ENCODE data around the gene CAMK2B.
A peak's percentile ranks its signal among the peaks of the same experiment; 100 is the strongest.

CAMK2B gene

GRCh38 chr7:44272456-44272855 is 52.9 kb downstream of the CAMK2B start:
- DNase-seq: no peak

- DNase-seq: no peak
Observed at GRCh38 chr7:44269943-44270493, 55.4 kb downstream of the CAMK2B start.

GRCh38 chr7:44269417-44269816 is 56.0 kb downstream of the CAMK2B start:
- no peak for DNase-seq

GRCh38 chr7:44268671-44269070 is 56.7 kb downstream of the CAMK2B start:
- no peak for DNase-seq

- no peak for DNase-seq
Observed at GRCh38 chr7:44267719-44268421, 57.5 kb downstream of the CAMK2B start.

GRCh38 chr7:44267178-44267577 is 58.2 kb downstream of the CAMK2B start:
- DNase-seq: no peak

- DNase-seq: no peak
Observed at GRCh38 chr7:44266526-44266925, 58.9 kb downstream of the CAMK2B start.

- no peak for DNase-seq
Observed at GRCh38 chr7:44265728-44266127, 59.7 kb downstream of the CAMK2B start.

- no peak for DNase-seq
Observed at GRCh38 chr7:44264221-44264931, 61.0 kb downstream of the CAMK2B start.

GRCh38 chr7:44263326-44264082 is 61.9 kb downstream of the CAMK2B start:
- DNase-seq: no peak

- DNase-seq: no peak
Observed at GRCh38 chr7:44262031-44262430, 63.4 kb downstream of the CAMK2B start.

- no peak for DNase-seq
Observed at GRCh38 chr7:44261240-44261639, 64.2 kb downstream of the CAMK2B start.

GRCh38 chr7:44259547-44260457 is 65.6 kb downstream of the CAMK2B start:
- DNase-seq: no peak

- DNase-seq: no peak
Observed at GRCh38 chr7:44258865-44259546, 66.4 kb downstream of the CAMK2B start.

- DNase-seq: no peak
Observed at GRCh38 chr7:44258423-44258760, 67.0 kb downstream of the CAMK2B start.

GRCh38 chr7:44257618-44258422 is 67.6 kb downstream of the CAMK2B start:
- DNase-seq: peak; percentile 62

- no peak for DNase-seq
Observed at GRCh38 chr7:44257213-44257612, 68.2 kb downstream of the CAMK2B start.

- no peak for DNase-seq
Observed at GRCh38 chr7:44256459-44256858, 68.9 kb downstream of the CAMK2B start.

- no peak for DNase-seq
Observed at GRCh38 chr7:44251881-44252280, 73.5 kb downstream of the CAMK2B start.

- DNase-seq: no peak
Observed at GRCh38 chr7:44251269-44251668, 74.1 kb downstream of the CAMK2B start.

GRCh38 chr7:44249639-44250234 is 75.7 kb downstream of the CAMK2B start:
- DNase-seq: no peak

Data from activated T-cell treated with anti-CD3 and anti-CD28 coated beads, Interleukin-2, amount 50 U/mL, for 1 hour (primary cell).